ENCODE results near the gene SWT1.

Gene SWT1

GRCh38 chr1:185305419-185305818 lies 148.5 kb downstream of the SWT1 start:
- ATAC-seq, result no peak
- TF ChIP-seq BACH2 (CRISPR knock-in tag; IDR thresholded peaks at IDR 0.05; ENCODE audit: borderline replicate concordance) (no peak), ZFP3 (CRISPR knock-in tag; IDR thresholded peaks at IDR 0.05) (no peak), ESRRG (CRISPR knock-in tag; IDR thresholded peaks at IDR 0.05) (no peak), ZNF565 (CRISPR knock-in tag; conservative IDR thresholded peaks at IDR 0.05; ENCODE audit: low read depth) (no peak), TCF4 (CRISPR knock-in tag; IDR thresholded peaks at IDR 0.05; ENCODE audit: borderline replicate concordance) (no peak), ZC3H10 (CRISPR knock-in tag; IDR thresholded peaks at IDR 0.05) (no peak), POU6F1 (CRISPR knock-in tag; IDR thresholded peaks at IDR 0.05; ENCODE audit: borderline replicate concordance, low read depth) (no peak), ZFP30 (CRISPR knock-in tag; IDR thresholded peaks at IDR 0.05) (no peak)
- TF ChIP-seq, protein P1, sequence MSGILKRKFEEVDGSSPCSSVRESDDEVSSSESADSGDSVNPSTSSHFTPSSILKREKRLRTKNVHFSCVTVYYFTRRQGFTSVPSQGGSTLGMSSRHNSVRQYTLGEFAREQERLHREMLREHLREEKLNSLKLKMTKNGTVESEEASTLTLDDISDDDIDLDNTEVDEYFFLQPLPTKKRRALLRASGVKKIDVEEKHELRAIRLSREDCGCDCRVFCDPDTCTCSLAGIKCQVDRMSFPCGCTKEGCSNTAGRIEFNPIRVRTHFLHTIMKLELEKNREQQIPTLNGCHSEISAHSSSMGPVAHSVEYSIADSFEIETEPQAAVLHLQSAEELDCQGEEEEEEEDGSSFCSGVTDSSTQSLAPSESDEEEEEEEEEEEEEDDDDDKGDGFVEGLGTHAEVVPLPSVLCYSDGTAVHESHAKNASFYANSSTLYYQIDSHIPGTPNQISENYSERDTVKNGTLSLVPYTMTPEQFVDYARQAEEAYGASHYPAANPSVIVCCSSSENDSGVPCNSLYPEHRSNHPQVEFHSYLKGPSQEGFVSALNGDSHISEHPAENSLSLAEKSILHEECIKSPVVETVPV (CRISPR knock-in tag; IDR thresholded peaks at IDR 0.05), result no peak

- TF ChIP-seq BACH2 (CRISPR knock-in tag; IDR thresholded peaks at IDR 0.05; ENCODE audit: borderline replicate concordance), result no peak
- TF ChIP-seq, protein P1 (CRISPR knock-in tag; IDR thresholded peaks at IDR 0.05), result no peak
- TF ChIP-seq POU6F1 (CRISPR knock-in tag; IDR thresholded peaks at IDR 0.05; ENCODE audit: borderline replicate concordance, low read depth), result no peak
- no peak for TF ChIP-seq ZNF8 (CRISPR knock-in tag; IDR thresholded peaks at IDR 0.05)
- no peak for TF ChIP-seq TCF4 (CRISPR knock-in tag; IDR thresholded peaks at IDR 0.05; ENCODE audit: borderline replicate concordance)
- TF ChIP-seq OSR1 (CRISPR knock-in tag; IDR thresholded peaks at IDR 0.05), result no peak
- TF ChIP-seq, protein P2, sequence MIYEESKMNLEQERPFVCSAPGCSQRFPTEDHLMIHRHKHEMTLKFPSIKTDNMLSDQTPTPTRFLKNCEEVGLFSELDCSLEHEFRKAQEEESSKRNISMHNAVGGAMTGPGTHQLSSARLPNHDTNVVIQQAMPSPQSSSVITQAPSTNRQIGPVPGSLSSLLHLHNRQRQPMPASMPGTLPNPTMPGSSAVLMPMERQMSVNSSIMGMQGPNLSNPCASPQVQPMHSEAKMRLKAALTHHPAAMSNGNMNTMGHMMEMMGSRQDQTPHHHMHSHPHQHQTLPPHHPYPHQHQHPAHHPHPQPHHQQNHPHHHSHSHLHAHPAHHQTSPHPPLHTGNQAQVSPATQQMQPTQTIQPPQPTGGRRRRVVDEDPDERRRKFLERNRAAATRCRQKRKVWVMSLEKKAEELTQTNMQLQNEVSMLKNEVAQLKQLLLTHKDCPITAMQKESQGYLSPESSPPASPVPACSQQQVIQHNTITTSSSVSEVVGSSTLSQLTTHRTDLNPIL (CRISPR knock-in tag; IDR thresholded peaks at IDR 0.05; ENCODE audit: low read depth), result no peak
- TF ChIP-seq ZNF565 (CRISPR knock-in tag; conservative IDR thresholded peaks at IDR 0.05; ENCODE audit: low read depth), result no peak
- no peak for TF ChIP-seq ISL1 (CRISPR knock-in tag; IDR thresholded peaks at IDR 0.05)
- no peak for TF ChIP-seq TOX (CRISPR knock-in tag; IDR thresholded peaks at IDR 0.05; ENCODE audit: borderline replicate concordance)
- TF ChIP-seq GLIS3 (CRISPR knock-in tag; IDR thresholded peaks at IDR 0.05), result no peak
- no peak for TF ChIP-seq ZFP30 (CRISPR knock-in tag; IDR thresholded peaks at IDR 0.05)
- ATAC-seq, result no peak
These were observed 151.2 kb downstream of the SWT1 start for GRCh38 chr1:185308126-185308525.

DNA sequence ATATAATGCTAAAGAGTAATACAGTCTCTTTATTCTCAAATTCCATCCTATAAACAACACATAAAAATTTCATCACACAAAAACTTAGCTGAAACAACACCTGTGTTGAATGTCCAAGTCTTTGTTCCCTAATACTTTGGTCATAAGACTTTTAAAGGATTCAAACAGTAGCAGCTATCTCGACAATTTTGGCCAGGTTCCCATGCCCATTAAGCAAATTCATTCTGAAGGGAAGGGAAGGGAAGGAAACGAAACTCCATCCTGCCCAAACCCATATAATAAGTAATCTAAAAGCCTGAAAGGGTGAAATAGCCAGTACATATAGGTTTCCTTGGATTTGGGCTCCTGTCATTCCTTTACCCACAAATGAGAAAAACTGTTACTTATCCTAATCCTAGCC lies 152.6 kb downstream of the SWT1 start:
- TF ChIP-seq TCF4 (CRISPR knock-in tag; IDR thresholded peaks at IDR 0.05; ENCODE audit: borderline replicate concordance) (no peak), GLIS3 (CRISPR knock-in tag; IDR thresholded peaks at IDR 0.05) (no peak), POU6F1 (CRISPR knock-in tag; IDR thresholded peaks at IDR 0.05; ENCODE audit: borderline replicate concordance, low read depth) (no peak), ZNF8 (CRISPR knock-in tag; IDR thresholded peaks at IDR 0.05) (no peak)
- no peak for ATAC-seq

DNA sequence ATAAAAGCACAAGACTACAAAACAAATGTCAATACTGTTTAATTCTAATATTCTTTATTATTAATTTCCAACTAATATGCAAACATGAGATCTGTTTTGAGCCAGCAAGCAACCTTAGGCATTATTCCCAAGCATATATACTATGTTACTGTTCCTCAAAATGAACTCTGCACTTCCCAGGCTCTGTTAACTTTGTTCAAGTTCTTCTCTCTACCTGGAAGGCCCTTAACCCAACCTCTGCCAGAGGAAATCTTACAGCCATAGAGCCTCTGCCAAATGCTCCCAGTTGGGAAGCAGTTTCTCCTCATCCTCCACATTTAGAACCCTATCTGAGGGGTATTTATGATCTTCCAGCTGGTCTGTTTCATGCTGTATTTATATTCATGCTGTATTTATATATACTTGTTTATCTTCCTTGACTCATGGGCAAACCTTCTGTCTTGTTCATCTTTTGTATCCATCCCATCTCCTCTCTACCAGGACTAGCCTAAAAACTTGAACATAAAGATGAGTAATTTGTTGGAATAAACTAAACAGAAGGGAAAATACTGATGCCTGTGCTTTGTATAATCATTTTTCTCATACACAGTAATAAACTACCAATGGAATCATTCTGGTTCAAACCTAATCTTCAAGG lies 154.7 kb downstream of the SWT1 start:
- no peak for ATAC-seq
- TF ChIP-seq PATZ1 (CRISPR knock-in tag; IDR thresholded peaks at IDR 0.05; ENCODE audit: borderline replicate concordance), result no peak
- TF ChIP-seq PPARA (CRISPR knock-in tag; IDR thresholded peaks at IDR 0.05; ENCODE audit: borderline replicate concordance), result no peak
- no peak for TF ChIP-seq OSR1 (CRISPR knock-in tag; IDR thresholded peaks at IDR 0.05)
- TF ChIP-seq, protein P2 (CRISPR knock-in tag; IDR thresholded peaks at IDR 0.05; ENCODE audit: low read depth), result no peak
- no peak for TF ChIP-seq SNAI2 (CRISPR knock-in tag; IDR thresholded peaks at IDR 0.05)
- TF ChIP-seq ZFP3 (CRISPR knock-in tag; IDR thresholded peaks at IDR 0.05), result no peak
- TF ChIP-seq ESRRG (CRISPR knock-in tag; IDR thresholded peaks at IDR 0.05), result no peak
- no peak for TF ChIP-seq ZNF70 (CRISPR knock-in tag; IDR thresholded peaks at IDR 0.05)
- TF ChIP-seq ZNF565 (CRISPR knock-in tag; conservative IDR thresholded peaks at IDR 0.05; ENCODE audit: low read depth), result no peak
- no peak for TF ChIP-seq BACH2 (CRISPR knock-in tag; IDR thresholded peaks at IDR 0.05; ENCODE audit: borderline replicate concordance)
- TF ChIP-seq TCF4 (CRISPR knock-in tag; IDR thresholded peaks at IDR 0.05; ENCODE audit: borderline replicate concordance), result no peak
- TF ChIP-seq GLIS3 (CRISPR knock-in tag; IDR thresholded peaks at IDR 0.05), result no peak
- TF ChIP-seq CSDC2 (CRISPR knock-in tag; IDR thresholded peaks at IDR 0.05), result no peak
- TF ChIP-seq ARNTL (CRISPR knock-in tag; IDR thresholded peaks at IDR 0.05; ENCODE audit: borderline replicate concordance, low read depth), result no peak

All from SK-N-SH treated with all-trans-retinoic acid at 6 μM for 48 hours (cell line).